CD4-positive, alpha-beta T cell treated with Interleukin-6 at 100 ng/mL for 8 hours (primary cell): Measurements from ENCODE around the gene CPEB3.
A peak's percentile ranks its signal among the peaks of the same experiment; 100 is the strongest.
"Not testable (repeated sequence)": the region's sequence is repeated elsewhere in the genome, so short reads cannot be mapped to it uniquely, and the experiment has no call there.

Experiments used
- DNase-seq: peaks from one replicate; pipeline ENCODE4 v3.0.0-alpha.2; 2020; ENCODE audit warnings: mixed read lengths, low spot score

CPEB3 gene

GRCh38 chr10:92267343-92267742, 23.5 kb downstream of the CPEB3 start:
- no peak for DNase-seq

GRCh38 chr10:92265687-92266258, 25.1 kb downstream of the CPEB3 start:
- DNase-seq = no peak

- no peak for DNase-seq
Measured at GRCh38 chr10:92264249-92264648, 26.6 kb downstream of the CPEB3 start.

- no peak for DNase-seq
Measured at GRCh38 chr10:92263396-92263795, 27.5 kb downstream of the CPEB3 start.

- DNase-seq = no peak
Measured at GRCh38 chr10:92248566-92248965, 42.3 kb downstream of the CPEB3 start.

- DNase-seq = no peak
Measured at GRCh38 chr10:92244796-92245195, 46.1 kb downstream of the CPEB3 start.

GRCh38 chr10:92242910-92243671, 47.8 kb downstream of the CPEB3 start:
- peak; percentile 43 for DNase-seq

- DNase-seq = no peak
Measured at GRCh38 chr10:92242380-92242779, 48.5 kb downstream of the CPEB3 start.

GRCh38 chr10:92241501-92241900, 49.4 kb downstream of the CPEB3 start:
- DNase-seq = no peak

GRCh38 chr10:92241158-92241500, 49.7 kb downstream of the CPEB3 start:
- no peak for DNase-seq

- DNase-seq = peak; percentile 47
Measured at GRCh38 chr10:92240289-92241157, 50.4 kb downstream of the CPEB3 start.

GRCh38 chr10:92239600-92240288, 51.1 kb downstream of the CPEB3 start:
- peak; percentile 11 for DNase-seq

- no peak for DNase-seq
Measured at GRCh38 chr10:92239151-92239599, 51.7 kb downstream of the CPEB3 start.

- no peak for DNase-seq
Measured at GRCh38 chr10:92238586-92239098, 52.2 kb downstream of the CPEB3 start.

- no peak for DNase-seq
Measured at GRCh38 chr10:92238054-92238585, 52.8 kb downstream of the CPEB3 start.

GRCh38 chr10:92231196-92231595, 59.7 kb downstream of the CPEB3 start:
- no peak for DNase-seq

GRCh38 chr10:92222603-92223262, 68.1 kb downstream of the CPEB3 start:
- no peak for DNase-seq

GRCh38 chr10:92219559-92219958, 71.3 kb downstream of the CPEB3 start:
- no peak for DNase-seq

- DNase-seq = no peak
Measured at GRCh38 chr10:92218569-92218968, 72.3 kb downstream of the CPEB3 start.

GRCh38 chr10:92216608-92217007, 74.3 kb downstream of the CPEB3 start:
- not testable (repeated sequence) for DNase-seq

GRCh38 chr10:92215222-92215621, 75.7 kb downstream of the CPEB3 start:
- not testable (repeated sequence) for DNase-seq
